Endothelial cell of umbilical vein (primary cell): ENCODE measurements around the gene GGA1.

Experiments
- JUN ChIP-seq: IDR thresholded peaks from 2 replicates; pipeline ENCODE4 v1.6.1; 2011; ENCODE audit warnings: borderline replicate concordance, low read depth; ENCODE audit not compliant: insufficient read length, insufficient read depth
- TF ChIP-seq, protein P1 (sequence below), 2 donors: IDR thresholded peaks; 1 replicate in 1 of 2; 2 replicates in 1 of 2; pipeline ENCODE4 v1.5.1; 2011; ENCODE audit warnings: low read length in 2 of 2, mild to moderate bottlenecking in 2 of 2, moderate library complexity in 2 of 2, control low read depth in 1 of 2, inconsistent platforms in 1 of 2, low read depth in 1 of 2; ENCODE audit not compliant: insufficient read depth in 1 of 2; ENCODE audit errors: extremely low read depth in 1 of 2

DNA sequence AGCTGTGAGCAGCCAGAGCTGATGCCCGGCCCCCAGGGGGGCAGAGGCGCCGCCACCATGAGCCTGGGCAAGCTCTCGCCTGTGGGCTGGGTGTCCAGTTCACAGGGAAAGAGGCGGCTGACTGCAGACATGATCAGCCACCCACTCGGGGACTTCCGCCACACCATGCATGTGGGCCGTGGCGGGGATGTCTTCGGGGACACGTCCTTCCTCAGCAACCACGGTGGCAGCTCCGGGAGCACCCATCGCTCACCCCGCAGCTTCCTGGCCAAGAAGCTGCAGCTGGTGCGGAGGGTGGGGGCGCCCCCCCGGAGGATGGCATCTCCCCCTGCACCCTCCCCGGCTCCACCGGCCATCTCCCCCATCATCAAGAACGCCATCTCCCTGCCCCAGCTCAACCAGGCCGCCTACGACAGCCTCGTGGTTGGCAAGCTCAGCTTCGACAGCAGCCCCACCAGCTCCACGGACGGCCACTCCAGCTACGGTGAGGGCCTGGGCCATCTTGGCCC, 42.3 kb upstream of the GGA1 start:
- TF ChIP-seq, protein P1, sequence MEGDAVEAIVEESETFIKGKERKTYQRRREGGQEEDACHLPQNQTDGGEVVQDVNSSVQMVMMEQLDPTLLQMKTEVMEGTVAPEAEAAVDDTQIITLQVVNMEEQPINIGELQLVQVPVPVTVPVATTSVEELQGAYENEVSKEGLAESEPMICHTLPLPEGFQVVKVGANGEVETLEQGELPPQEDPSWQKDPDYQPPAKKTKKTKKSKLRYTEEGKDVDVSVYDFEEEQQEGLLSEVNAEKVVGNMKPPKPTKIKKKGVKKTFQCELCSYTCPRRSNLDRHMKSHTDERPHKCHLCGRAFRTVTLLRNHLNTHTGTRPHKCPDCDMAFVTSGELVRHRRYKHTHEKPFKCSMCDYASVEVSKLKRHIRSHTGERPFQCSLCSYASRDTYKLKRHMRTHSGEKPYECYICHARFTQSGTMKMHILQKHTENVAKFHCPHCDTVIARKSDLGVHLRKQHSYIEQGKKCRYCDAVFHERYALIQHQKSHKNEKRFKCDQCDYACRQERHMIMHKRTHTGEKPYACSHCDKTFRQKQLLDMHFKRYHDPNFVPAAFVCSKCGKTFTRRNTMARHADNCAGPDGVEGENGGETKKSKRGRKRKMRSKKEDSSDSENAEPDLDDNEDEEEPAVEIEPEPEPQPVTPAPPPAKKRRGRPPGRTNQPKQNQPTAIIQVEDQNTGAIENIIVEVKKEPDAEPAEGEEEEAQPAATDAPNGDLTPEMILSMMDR (IDR thresholded peaks at IDR 0.05; ENCODE audit: extremely low read depth in 1 of 2, insufficient read depth in 1 of 2, low read depth in 1 of 2, low read length in 2 of 2), result no peak
- no peak for TF ChIP-seq JUN
